H54 (cell line): ENCODE data around the gene C2CD3.
"Not testable (repeated sequence)": the region's sequence is repeated elsewhere in the genome, so short reads cannot be mapped to it uniquely, and the experiment has no call there.

Experiments used
- DNase-seq: peaks from one replicate; pipeline ENCODE4 v3.0.0; 2011; ENCODE audit warnings: low spot score, mixed read lengths; ENCODE audit not compliant: insufficient read length
- FAIRE-seq: peaks from 3 replicates; lab custom pipeline; 2011; peaks lifted over from hg19 to GRCh38; lab: Jason Lieb, UNC
- POLR2A ChIP-seq: IDR thresholded peaks from 2 replicates; pipeline ENCODE4 v1.6.1; 2011; ENCODE audit warnings: low read depth, mild to moderate bottlenecking, low read length

C2CD3 gene

GRCh38 chr11:73997120-73997770 lies 173.6 kb downstream of the C2CD3 start:
- FAIRE-seq (no peak), DNase-seq (no peak)
- no peak for TF ChIP-seq POLR2A

DNA sequence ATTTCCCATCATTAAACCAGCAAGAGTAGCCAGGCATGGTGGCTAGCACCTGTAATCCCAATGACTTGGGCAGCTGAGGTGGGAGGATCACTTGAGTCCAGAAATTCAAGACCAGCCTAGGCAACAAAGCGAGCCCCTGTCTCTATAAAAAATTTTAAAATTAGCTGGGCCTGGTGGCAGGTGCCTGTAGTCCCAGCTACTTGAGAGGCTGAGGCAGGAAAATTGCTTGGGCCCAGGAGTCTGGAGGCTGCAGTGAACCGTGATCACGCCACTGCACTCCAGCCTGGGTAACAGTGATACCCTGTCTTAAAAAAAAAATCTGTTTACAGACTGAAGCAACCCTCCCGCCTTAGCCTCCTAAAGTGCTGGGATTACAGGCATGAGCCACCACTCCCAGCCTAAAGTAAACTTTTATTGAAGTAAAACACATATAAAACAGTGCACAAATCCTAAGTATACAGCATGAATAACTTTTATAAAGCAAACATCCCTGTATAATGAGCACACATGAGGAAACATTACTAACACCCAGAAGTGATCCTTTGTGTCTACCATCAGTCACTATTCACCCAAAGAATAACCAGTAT lies 174.5 kb downstream of the C2CD3 start:
- TF ChIP-seq POLR2A, result no peak
- no peak for FAIRE-seq

DNA sequence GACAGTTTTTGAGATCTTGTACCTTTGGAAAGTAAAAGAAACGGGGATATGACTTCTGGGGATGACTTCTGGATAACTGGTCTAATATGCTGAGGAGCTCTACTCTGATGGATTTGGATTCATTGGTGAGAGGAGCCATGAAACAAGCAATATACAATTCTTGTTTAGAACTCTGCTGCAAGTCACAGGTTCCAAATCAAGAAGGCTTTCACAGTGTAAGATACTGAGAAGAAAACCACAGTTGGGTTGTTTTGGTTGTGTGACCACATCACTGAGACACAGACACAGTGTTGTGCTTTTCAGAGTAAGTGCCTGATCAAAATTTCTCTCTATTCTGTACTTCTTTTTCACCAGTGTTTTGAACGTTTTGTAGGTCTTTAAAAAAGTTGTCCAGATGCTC lies 175.1 kb downstream of the C2CD3 start:
- FAIRE-seq (no peak), DNase-seq (no peak)
- TF ChIP-seq POLR2A, result no peak

More for the DNA sequence above, 174.5 kb downstream of the C2CD3 start:
- DNase-seq, result no peak

DNA sequence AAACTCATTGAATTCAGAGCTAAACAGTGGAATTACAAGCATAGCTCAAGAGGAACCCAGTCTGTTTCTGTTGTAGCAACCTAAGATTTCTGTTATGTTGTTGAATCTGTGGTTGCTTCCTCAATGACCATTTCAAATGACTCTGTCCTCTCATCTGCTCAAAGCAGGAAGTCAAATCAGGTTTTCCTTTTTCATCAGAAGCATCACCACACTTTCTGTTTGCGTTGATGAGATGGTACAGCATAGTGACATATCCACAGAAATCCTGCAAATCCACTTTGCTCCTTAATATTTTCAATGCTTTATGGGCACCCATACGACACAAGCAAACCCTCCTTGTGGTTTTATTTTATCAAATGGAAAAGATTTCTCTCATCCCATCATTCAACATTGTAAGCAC lies 175.6 kb downstream of the C2CD3 start:
- no peak for TF ChIP-seq POLR2A
- FAIRE-seq (no peak), DNase-seq (no peak)

DNA sequence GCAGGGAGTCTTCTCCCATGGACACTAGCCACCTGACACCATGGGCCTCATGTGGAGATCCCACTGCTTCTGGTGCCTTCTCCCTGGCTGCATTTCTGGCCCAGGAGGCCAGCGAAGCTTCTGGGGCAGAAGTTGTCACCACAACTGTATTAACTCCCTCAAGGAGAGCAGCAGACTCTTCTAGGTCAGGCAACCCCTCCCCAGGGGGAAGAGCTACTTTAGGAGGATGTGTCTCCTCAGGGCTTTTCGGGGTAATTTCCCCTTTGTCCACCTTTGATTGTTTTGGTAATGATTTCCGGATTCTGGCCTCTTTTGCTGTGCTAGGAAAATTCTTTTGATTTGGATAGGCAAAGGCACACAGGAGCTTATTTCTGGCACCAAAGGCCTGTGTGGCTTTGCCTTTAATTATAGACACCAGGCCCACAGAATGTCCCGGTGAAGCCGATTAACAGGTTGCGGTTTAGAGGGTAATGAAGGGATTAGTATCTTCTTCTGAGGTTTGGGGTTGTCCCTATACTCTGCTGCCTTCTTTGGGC lies 179.3 kb downstream of the C2CD3 start:
- TF ChIP-seq POLR2A, result no peak
- FAIRE-seq (no peak), DNase-seq (no peak)

GRCh38 chr11:73990730-73991129 lies 180.1 kb downstream of the C2CD3 start:
- FAIRE-seq, result no peak
- TF ChIP-seq POLR2A, result no peak
- no peak for DNase-seq

DNA sequence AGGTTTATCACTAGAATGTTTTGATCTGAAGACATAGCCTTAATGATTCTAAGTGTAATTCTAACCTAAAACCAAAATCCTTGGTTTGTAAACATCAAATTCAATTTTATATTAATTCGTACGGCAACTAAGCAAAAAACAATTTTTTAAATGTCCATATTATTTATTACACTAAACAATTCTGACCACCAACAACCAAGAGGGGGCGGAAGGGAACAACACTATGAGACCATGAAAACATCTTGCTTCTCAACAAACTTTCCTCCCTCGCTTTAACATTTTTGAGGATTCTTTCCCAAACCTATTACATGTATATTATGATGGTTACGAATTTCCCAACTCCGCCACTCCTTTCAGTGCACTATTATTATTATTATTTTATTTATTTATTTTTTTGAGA lies 181.6 kb downstream of the C2CD3 start:
- FAIRE-seq, result no peak
- DNase-seq, result no peak
- no peak for TF ChIP-seq POLR2A

GRCh38 chr11:73988227-73988626 lies 182.6 kb downstream of the C2CD3 start:
- TF ChIP-seq POLR2A, result no peak
- DNase-seq, result no peak
- no peak for FAIRE-seq

- not testable (repeated sequence) for DNase-seq, FAIRE-seq
Observed at GRCh38 chr11:73985661-73986060, 185.1 kb downstream of the C2CD3 start.

GRCh38 chr11:73983741-73984538 lies 186.9 kb downstream of the C2CD3 start:
- FAIRE-seq, result no peak

DNA sequence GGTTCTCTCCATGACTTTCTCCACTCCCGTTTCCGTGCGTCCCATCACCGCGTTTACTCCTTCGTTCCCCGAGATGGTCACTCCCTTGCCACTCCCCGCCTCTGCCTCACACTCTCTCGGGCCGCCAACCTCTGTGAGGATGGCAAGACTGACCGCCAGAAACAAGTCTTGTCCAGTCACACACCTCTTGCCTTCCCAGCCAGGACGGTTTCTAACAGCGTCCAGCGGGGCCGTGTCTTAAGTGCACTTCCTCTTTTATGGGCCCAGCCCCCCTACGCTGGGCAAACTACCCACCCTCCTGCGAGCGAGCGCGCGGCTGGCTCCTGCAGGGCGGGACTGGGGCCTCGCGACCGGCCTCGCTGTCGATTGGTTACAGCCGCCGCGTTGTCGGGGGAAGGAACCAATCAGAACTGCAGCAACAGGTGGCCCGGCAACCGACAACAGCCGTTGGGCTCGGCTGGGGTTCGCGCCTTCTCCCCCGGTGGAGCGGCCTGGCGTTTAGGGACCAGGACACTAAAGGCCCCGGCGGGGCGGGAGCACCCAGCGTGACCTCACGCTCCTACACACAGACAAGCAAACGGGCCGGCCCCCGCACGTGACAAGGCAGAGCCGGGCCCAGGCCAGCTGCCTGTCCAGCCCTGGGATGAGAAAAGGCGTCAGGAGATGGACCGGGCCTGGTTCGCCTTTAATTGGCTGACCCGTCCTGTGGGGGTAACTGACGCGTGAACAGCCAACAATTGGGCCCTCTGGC lies 187.6 kb downstream of the C2CD3 start:
- FAIRE-seq (no peak), DNase-seq (peak; percentile 90)
- peak; percentile 44; the same call in 1 of the 2 replicates for TF ChIP-seq POLR2A

More at GRCh38 chr11:73983741-73984538, 186.9 kb downstream of the C2CD3 start:
- TF ChIP-seq POLR2A, result no peak
- no peak for DNase-seq

DNA sequence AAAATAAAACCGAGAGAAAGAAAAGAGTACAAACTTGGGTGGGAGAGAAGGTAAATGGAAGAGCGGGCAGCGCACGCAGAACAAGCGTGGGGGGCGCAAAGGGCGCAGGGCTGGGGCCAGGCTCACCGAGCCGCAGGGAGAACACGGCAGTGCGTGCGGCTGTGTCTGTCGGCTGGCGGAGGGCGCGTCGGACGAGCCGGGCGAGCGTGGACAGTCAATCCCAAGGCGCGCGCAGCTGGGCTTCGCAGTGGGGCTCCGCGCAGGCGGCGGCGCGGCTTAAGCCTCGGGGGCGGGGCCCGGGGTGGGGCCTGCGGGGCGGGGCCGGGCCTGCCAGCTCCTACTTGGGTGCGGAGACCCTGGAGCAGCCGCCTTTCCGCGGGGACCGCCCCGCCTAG lies 188.2 kb downstream of the C2CD3 start, which contains the start of gene UCP2:
TSS of gene UCP2 (minus strand) at position 249 of the 395 bp plus-strand sequence. CDS start 4,465 bp downstream, outside the sequence.
- TF ChIP-seq POLR2A, result peak; percentile 87
- DNase-seq, result peak; percentile 55
- FAIRE-seq, result no peak

DNA sequence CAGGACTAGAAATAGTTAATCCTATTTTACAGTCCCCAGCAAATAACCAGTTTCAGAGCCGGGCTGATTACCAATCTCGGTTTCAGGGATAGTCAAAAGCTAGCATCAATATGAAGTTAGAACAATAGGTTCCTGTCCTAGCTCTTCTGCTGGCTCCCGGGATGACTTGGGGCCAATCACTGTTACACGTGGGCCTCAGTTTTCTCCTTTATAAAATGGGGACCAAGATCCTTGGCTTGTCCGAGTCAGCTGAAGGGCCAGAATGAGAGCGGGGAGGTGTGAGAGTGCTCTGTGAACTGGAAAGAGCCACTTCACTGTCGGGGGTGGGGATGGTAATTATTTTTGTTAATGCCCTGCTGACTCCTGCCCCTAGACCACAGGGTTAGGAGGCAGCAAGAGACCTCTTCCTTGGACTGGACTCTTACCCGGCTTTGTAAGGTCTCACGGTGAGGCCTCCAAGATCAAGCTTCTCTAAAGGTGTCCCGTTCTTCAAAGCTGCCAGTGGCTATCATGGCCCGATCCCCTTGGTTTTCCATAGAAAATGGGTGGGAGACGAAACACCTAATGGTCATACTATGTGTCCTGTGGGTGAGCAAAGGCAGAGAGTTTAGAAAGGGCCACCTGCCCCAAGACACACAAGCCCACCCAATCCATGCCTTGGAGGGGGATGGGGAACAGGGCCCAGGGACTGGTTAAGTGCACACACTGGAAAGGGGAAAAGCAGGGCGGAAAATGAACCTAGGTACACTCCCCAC lies 189.6 kb downstream of the C2CD3 start:
- FAIRE-seq, result no peak
- DNase-seq, result no peak
- TF ChIP-seq POLR2A, result no peak
